HG03159 (cell line): ENCODE results near the gene GLDC.
"Not testable (repeated sequence)": the region's sequence is repeated elsewhere in the genome, so short reads cannot be mapped to it uniquely, and the experiment has no call there.

Source experiments
- ATAC-seq: cut with Tn5 transposase; IDR thresholded peaks from one replicate; pipeline ENCODE4 v1.9.1; 2021; ENCODE audit warnings: mild to moderate bottlenecking, moderate library complexity; ENCODE audit not compliant: unreplicated experiment

GLDC gene

GRCh38 chr9:6645355-6646292, at the start of gene GLDC:
Gene GLDC, minus strand, starts transcription at chr9:6645729. Its CDS starts 230 bp downstream, at chr9:6645499.
- ATAC-seq, result peak; percentile 87

DNA sequence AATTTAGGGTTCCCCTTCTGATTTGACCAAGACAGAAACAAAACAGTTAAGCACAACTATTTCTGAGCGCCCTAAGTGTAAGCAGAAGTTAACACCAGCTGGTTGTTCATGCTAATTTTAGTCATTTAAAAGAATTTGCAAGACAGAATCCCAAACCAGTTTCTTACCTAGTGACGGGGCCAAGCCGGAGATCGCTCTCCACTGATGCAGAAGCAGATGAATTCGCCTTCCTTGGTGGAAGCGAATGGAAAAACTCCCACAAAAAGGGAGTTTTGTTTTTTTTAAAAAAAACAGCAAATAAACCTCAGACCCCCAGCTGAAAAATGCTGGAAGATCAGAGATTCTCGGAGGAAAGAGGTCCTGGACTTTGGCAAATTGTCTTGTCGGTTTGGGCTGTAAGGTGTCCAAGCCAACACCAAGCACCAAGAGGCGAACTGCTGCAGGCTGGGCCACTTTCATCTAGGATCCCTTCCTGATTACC, 47.4 kb upstream of the GLDC start:
- no peak for ATAC-seq

DNA sequence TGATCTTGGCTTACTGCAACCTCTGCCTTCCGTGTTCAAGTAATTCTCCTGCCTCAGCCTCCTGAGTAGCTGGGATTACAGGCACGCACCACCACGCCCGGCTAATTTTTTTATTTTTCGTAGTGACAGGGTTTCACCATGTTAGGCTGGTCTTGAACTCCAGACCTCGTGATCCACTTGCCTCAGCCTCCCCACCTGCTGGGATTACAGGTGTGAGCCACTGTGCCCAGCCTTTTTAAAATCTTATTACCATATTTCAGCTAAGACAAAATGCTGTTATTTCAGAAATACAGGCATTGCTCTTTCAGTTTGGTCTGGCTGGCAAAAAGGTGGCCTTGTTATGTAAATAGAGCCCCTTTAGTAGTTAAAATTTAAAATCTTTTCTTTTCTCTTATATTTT, 46.9 kb upstream of the GLDC start:
- ATAC-seq, result no peak

- ATAC-seq, result not testable (repeated sequence)
Observed at GRCh38 chr9:6690675-6691070, 45.1 kb upstream of the GLDC start.

DNA sequence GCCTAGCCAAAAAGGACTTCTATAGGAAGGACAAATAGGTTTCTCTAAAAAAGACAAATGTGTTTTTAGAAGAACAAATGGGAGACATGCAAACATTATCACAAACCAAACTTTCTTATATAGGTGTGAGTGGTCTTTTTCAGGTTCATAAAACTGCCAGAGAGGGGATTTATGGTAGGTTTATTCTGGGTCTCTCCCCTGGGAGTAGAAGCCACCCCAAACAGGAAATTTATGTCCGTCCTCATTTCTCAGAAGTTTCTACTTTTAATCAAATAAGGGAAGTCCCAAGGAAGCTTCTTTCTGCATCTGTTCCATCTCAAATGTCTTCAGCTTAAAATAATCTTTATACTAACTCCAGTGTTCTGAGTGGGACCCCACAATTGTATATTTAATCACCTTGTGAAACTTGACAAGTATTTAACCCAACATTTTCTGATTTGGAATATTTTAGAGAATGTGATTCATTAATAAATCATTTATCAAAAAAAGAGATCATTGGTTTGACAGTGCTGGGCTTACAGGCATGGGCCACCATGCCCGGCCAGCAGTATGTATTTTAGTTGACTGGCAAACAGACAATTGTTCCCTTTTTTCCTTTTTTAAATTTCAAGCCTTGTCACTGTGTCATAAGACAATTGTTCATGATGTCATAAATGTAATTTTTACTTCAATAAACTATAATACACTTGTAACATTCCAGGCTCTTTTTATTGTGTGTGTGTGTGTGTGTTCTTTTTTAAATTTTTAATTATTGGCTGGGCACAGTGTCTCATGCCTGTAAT, 44.6 kb upstream of the GLDC start:
- no peak for ATAC-seq

GRCh38 chr9:6687180-6687579, 41.7 kb upstream of the GLDC start:
- no peak for ATAC-seq

DNA sequence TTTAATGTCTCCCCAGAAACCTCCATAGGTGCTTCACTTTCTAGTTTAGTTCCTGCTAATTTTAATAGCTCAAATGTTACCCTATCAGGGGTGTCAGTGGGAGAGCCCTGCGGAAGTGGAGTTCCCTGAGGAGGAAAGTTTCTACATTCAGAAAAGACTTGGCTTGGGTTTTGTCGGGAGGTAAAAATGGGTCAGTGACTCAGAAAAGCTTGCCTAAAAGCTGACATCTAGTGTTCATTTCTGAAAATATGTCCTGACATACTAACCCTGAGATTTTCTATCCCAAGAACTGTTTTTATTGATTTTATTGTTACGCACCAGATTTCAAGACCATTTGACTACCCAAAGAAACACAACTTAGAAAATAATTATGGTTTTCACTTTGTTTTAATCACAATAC, 40.9 kb upstream of the GLDC start:
- no peak for ATAC-seq

GRCh38 chr9:6681957-6682501, 36.5 kb upstream of the GLDC start:
- peak; percentile 0 for ATAC-seq

GRCh38 chr9:6681147-6681956, 35.8 kb upstream of the GLDC start:
- ATAC-seq, result peak; percentile 68

GRCh38 chr9:6680797-6681146, 35.2 kb upstream of the GLDC start:
- ATAC-seq, result peak; percentile 28

GRCh38 chr9:6677803-6678202, 32.3 kb upstream of the GLDC start:
- ATAC-seq, result no peak

DNA sequence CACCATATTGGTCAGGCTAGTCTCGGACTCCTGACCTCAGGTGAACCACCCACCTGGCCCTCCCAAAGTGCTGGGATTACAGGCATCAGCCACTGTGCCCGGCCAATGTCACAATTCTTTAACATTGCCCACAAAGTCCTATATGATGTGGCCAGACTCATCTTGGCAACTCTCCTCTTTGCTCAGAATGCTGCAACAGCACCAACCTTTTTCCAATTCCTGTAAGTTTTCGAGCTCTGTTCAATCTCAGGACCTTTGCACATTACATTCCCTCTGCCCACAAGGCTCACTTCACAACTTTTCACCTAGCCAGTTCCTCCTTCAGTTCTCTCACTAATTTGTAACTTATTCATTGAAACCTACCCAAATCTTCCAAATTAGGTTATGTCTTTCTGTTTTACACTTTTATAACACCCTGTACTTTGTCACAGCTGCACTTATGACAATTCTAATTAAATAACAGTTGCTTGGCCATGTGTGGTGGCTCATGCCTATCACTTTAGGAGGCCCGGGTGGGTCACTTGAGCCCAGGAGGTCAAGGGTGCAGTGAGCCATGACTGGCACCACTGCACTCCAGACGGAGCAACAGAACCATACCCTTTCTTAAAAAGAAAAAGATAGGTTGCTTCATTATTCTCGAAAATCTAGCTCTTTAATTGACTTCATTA, 30.9 kb upstream of the GLDC start:
- no peak for ATAC-seq

GRCh38 chr9:6675268-6675667, 29.7 kb upstream of the GLDC start:
- ATAC-seq, result no peak

DNA sequence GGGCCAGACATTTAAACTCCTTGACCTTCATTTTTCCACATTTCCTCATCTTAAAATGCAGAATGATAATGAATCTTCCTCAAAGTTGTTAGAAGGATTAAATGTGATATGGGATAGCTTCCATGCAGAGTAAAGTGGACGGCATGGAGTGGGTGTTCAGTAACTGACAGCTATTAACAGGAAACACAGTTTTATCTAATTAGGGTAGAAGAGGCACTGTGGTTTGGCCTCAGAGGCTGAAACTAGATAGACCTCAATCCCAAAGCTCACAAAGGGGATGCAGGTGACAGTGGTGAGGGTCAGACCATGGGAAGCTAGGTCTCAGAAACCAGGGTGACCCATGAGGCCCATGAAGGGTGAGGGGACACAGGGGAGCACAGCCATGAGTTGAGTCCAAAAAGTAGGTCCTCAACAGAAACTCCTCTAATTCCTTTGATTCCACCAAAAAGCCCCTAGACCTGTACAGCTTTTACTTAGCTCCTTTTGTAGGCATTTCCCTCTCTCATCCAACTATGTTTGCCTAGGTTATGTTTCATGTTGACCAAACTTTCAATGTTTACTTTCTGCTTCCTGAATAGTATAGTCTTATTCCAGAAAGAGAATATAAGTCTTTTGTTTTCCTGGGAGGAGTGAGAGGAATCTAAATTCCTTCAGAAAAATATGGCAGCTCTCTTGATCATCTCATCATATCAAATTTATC, 27.9 kb upstream of the GLDC start:
- no peak for ATAC-seq

DNA sequence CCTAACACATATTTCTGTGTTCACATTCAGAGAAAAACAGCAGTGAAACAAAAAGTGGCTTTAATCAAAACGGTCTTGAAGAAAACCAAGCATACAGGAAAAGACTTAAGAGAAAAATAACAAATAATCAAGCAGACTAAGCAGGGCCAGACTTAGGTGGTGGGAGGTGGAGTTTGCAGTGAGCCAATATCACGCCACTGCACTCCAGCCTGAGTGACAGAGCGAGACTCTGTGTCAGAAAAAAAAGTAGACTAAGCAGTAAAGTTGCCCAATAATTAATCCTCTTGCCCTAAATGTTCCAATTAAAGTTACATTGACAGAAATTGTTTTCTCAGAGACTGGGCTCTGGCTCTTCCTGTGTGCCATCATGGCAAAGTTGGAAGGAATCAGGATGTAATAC, 26.6 kb upstream of the GLDC start:
- ATAC-seq, result no peak

DNA sequence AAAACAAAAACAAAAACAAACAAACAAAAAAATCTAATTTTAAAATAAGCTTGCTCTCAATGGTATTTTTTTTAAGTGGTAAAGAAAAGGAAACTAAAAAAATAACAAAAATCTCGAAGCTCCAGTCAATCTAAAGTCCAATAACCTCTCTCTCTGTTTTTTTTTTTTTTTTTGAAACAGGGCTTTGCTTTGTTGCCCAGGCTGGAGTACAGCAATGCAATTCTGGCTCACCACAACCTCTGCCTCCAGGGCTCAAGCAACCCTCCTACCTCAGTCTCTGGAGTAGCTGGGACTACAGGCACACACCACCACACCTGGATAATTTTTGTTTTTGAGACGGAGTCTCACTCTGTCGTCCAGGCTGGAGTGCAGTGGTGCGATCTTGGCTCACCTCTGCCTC, 25.9 kb upstream of the GLDC start:
- ATAC-seq, result no peak

DNA sequence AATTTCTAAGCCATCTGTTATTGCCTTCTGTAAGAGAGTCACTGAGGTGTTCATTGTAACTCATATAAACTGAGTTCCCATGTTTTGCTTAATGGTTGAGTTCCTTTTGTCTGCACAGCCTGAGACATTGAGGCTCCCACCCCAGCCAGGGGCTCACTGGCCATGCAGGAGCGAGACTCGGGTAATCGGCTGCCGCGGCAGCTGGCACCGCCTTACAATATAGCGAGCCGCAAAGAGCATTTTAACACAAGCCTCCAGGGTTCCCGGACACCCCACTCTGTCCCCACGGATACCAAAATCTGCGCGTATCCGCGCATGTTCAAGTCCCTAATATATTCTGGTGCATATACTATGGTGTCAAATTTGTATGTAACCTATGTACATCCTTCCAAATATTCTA, 24.4 kb upstream of the GLDC start:
- ATAC-seq, result no peak

- no peak for ATAC-seq
Observed at GRCh38 chr9:6667633-6668280, 22.2 kb upstream of the GLDC start.

GRCh38 chr9:6667080-6667479, 21.6 kb upstream of the GLDC start:
- ATAC-seq, result no peak
